GM15510 (cell line): Measurements from ENCODE around the gene STXBP3.

Experiments used
- POLR2A ChIP-seq: IDR thresholded peaks from 3 replicates; pipeline ENCODE4 v1.6.1; 2011; ENCODE audit warnings: borderline replicate concordance; ENCODE audit not compliant: insufficient read length; ENCODE audit errors: extremely low read depth

STXBP3 gene

GRCh38 chr1:108753363-108753762 is 6.9 kb downstream of the STXBP3 start:
- no peak for TF ChIP-seq POLR2A

DNA sequence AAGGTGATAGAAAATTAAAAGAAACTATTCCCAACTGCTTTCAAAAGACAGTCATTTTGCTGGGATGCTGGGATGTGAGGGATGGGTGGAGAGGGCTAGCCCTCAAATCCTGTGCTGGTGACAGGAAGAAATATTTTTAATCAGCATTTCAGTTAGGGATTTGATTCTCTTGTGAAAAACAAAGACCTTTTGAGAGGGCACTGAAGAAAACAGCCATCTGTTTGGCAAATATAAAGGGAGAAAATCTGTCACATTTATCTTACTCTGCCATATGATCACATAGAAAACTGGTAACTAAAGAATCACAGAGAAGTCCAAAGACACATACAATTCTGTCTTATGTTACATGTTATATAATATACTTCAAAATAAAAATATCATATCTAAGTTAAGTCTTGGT is 12.3 kb downstream of the STXBP3 start:
- TF ChIP-seq POLR2A: no peak

DNA sequence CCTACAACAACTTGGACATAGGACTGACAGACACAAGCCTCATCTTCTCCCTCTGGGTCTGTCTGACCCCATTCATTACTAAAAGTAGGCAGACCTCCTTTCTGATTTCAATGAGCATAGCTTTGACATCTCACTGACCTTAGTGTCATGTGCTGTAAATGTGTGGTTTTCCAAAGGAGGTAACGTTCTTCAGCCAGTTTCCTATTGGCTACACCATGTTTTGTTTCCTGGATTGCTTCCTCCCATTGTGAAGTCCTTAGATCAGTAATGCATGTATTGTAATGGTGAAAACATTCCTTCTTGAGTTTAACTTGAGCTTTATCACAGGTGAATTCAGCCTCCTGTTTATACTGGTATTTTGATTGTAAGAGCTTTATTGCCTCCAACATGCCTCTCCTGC is 20.6 kb downstream of the STXBP3 start:
- TF ChIP-seq POLR2A: no peak

DNA sequence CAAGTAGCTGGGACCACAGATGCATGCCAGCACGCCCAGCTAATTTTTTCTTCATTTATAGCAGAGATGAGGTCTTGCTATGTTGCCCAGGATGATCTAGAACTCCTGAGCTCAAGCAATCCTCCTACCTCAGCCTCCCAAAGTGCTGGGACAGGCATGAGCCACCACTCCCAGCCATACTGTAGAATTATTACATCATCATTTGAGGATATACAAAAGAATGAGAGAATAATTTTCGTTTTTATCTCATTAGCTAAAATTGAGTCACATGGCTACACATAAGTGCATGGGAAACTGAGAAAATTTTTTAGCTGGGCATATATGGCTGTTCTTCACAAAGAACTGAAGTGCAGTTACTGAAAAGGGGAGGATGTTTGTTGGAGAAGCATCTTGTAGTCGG is 21.2 kb downstream of the STXBP3 start:
- no peak for TF ChIP-seq POLR2A

- no peak for TF ChIP-seq POLR2A
Measured at GRCh38 chr1:108777839-108778238, 31.4 kb downstream of the STXBP3 start.

GRCh38 chr1:108779455-108779854 is 33.0 kb downstream of the STXBP3 start:
- TF ChIP-seq POLR2A: no peak

DNA sequence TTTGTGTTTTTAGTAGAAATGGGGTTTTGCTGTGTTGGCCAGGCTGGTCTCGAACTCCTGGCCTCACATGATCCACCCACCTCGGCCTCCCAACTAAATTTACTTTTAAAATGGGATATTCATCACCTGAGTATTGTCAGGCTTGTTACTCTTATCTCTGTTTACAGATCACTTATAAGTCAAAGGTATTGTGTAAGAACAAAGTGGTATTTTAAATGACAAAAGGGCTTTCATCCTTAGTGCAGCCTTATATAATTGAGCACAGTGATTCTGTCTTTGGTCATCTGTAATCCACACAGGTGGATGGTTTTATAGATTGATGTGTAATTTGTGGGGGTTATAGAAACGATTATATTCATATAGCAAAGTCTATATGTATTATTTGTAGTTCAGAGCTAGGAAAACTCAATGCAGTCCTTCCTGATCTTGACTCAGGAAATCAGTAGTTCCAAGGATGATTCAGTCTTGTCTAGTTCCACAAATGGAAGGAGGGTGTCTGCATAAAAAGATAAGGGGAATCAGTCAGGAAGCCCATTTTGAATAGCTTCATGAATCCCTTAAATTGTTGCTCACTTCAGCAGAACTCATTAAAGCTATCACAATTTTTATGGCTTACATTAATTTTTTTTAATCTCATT is 34.6 kb downstream of the STXBP3 start:
- no peak for TF ChIP-seq POLR2A

- TF ChIP-seq POLR2A: no peak
Measured at GRCh38 chr1:108785264-108785663, 38.8 kb downstream of the STXBP3 start.

- TF ChIP-seq POLR2A: no peak
Measured at GRCh38 chr1:108785880-108786279, 39.4 kb downstream of the STXBP3 start.

DNA sequence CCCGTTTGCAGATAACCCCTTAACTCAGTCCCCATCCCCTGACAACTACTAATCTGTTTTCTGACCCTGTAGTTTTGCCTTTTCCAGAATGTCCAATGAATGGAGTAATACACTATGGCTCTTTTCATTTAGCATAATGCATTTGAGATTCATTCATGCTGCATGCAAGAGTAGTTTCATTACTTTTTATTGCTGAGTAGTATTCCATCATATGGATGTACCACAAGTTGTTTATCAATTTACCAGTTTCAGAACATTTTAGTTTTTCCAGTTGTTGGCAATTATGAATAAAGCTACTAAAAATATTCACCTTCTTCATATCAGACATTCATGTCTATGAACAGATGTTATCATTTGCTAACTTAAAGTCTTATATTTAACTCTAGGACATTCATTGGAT is 45.3 kb downstream of the STXBP3 start:
- no peak for TF ChIP-seq POLR2A

DNA sequence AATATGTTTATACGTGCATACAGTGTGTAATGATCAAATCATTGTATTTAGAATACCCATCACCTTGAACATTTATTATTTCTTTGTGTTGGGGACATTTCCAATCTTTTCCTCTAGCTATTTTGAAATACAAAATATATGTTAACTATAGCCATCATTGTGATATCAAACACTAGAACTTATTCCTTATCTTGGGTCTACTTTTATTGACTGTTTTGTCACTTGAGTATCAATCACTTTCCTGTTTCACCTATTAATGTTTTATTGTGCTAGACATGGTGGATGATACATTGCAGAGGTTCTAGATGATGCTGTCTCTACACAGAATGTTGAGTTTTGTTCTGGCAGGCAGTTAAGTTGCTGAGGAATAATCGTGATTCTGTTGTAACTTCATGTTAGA is 45.9 kb downstream of the STXBP3 start:
- no peak for TF ChIP-seq POLR2A

DNA sequence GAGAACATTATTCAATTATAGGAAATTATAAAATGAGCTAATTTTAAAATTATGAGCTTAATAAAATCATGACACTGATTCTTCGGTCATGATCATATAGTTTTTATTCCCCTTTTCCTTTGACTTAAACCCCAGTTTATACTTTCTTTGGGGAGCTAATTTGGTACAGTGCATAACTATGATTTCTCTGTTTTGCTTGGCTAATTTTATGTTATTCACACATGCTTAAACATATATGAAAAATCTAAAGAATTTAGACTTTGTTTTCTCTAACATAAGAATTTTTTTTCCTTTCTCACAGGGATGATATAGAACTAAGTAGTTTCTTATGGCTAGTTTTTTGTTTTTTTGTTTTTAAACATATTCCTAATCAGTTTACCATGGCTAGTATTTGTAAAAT is 52.5 kb downstream of the STXBP3 start:
- TF ChIP-seq POLR2A: no peak

- TF ChIP-seq POLR2A: no peak
Measured at GRCh38 chr1:108801101-108801500, 54.6 kb downstream of the STXBP3 start.

DNA sequence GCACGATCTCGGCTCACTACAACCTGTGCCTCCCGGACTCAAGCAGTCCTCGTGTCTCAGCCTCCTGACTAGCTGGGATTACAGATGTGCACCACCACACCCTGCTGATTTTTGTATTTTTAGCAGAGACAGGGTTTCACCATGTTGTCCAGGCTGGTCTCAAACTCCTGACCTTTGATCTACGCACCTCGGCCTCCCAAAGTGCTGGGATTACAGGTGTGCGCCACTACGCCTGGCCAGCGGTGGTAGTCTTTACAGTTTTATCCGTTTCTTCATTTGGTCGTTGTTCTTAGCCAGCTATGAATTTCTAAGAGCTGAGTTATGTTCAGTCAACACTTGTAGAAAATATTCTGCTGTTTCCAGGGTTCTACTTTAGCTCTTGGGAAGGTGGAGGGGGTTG is 57.1 kb downstream of the STXBP3 start:
- TF ChIP-seq POLR2A: no peak

DNA sequence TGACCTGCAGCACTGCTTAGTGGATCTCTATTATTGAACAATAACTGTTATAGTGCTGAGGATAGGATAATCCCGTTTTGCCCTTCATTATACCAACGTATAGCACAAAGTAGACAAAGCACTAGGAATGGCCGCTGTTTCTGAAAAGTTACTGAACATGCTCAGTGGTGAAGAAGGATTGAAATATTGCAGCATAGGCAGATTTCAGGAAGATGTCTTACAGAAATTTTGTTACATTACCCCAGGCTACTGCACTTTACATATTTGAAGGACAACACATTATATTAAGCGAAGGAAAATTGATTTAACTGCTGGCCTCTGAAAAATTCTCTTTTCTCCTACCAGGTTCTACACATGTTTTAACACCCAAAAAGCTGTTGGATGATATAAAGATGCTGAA is 62.0 kb downstream of the STXBP3 start:
- TF ChIP-seq POLR2A: no peak

DNA sequence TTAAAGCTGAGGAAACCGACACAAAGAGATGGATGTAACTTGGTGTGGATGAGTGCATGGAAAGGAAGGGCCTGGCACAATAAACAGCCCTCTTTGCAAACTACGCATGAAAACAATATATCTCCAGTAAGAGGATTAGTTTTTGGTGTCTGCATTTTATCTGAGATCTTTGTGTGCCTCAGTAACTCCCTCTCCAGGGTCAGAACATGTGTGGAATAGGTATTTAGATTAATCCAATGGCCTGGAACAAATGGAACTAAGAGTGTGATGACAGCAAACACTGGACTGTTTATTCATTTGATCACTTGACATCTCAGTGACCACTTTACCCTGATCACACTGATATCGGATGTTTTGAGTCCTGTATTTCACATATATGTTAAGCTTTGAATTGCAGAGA is 65.1 kb downstream of the STXBP3 start:
- no peak for TF ChIP-seq POLR2A

GRCh38 chr1:108813326-108813725 is 66.9 kb downstream of the STXBP3 start:
- TF ChIP-seq POLR2A: no peak
